Measurements from ENCODE around the gene CDC34. TPM values are rescaled to one million over a fixed set of nuclear protein-coding genes. Genes with fewer than 3 reads are reported as not detected.

The CDC34 gene
- total RNA-seq, 1 experiment from 2014 or later, result 87.4 TPM

DNA sequence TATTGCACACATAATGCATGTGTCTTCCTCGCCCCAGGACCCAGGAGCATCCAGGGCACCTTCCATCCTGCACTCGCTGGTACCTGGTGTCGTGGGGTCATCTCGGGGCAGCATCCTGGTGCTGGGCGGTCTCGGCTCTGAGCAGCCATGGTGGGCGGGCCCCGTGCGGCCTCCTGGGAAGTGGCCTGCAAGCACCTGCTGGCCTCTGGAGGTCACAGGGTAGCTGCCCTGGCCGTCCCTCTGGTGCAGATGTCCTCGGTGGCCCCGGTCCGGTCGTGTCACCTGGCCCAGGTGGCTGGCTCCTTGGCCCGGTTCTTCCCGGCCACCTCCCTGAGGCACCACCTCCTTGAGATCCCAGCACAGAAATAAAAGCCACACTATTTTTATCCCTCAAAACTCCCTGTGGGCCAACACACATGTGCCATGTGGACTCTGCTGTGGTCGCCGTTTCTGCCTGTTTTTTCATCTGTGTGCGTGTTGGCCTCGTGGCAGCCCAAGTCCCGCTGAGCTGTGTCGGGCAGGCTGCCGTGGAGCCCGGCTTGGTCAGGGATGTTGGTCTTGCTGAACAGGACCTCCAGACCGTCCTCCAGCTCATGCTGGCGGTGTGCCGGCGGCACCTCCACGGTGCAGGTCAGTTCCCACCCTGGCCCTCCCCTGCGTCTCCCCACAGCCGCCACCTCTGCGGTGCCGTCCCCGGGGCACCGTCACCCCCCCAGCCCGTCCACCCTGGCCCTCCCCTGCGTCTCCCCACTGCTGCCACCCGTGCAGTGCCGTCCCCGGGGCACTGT lies 7.3 kb downstream of the CDC34 start:
- DNase-seq (ENCODE audit: low read depth, low spot score) (no peak), ATAC-seq (no peak)
- Histone ChIP-seq H3K79me2 (ENCODE audit: insufficient read depth, low read length) (peaks cover 32% of the 10 kb centered on the region), H3K9me3 (ENCODE audit: control insufficient read depth in 1 of 2, insufficient read depth in 1 of 2, low read depth in 1 of 2, low read length in 2 of 2) (no peaks in the 10 kb centered on the region), H3K4me2 (ENCODE audit: low read length) (no peak overlapping the region), H4K20me1 (ENCODE audit: insufficient read depth) (peaks cover 2% of the 10 kb centered on the region; the same call in 1 of the 2 replicates), H3K4me1 (ENCODE audit: control insufficient read depth in 1 of 2, insufficient read depth in 2 of 2, low read length in 2 of 2) (peaks cover 11 to 16% of the 10 kb centered on the region in 2 experiments), H2AFZ (ENCODE audit: low read depth, low read length, poor library complexity, severe bottlenecking) (no peak overlapping the region), H3K36me3 (ENCODE audit: control insufficient read depth in 1 of 2, insufficient read depth in 2 of 2, low read length in 2 of 2) (peaks cover 26 to 27% of the 10 kb centered on the region in 2 experiments; a peak in 3 of 4 replicates), H3K27me3 (ENCODE audit: insufficient read depth, low read length) (no peaks in the 10 kb centered on the region), H3K4me3 (replicated peaks in 1 of 2; ENCODE audit: low read depth in 1 of 2, low read length in 2 of 2) (no peak overlapping the region), H3K27ac (ENCODE audit: low read depth, low read length) (no peak overlapping the region), H3K9ac (ENCODE audit: low read length) (no peak overlapping the region), H3K9me2 (ENCODE audit: insufficient read depth) (no peaks in the 10 kb centered on the region)
- no peak for TF ChIP-seq ELF1 (IDR thresholded peaks at IDR 0.05; ENCODE audit: borderline replicate concordance, low read depth)
- TF ChIP-seq CEBPB (IDR thresholded peaks at IDR 0.05; ENCODE audit: low read depth), result no peak
- no peak for TF ChIP-seq SP1 (IDR thresholded peaks at IDR 0.05; ENCODE audit: low read depth)
- no peak for TF ChIP-seq CBX3 (IDR thresholded peaks at IDR 0.05; ENCODE audit: low read depth)
- no peak for TF ChIP-seq FOSL1 (IDR thresholded peaks at IDR 0.05; ENCODE audit: low read depth)
- TF ChIP-seq EZH2 (IDR thresholded peaks at IDR 0.05), result no peak
- no peak for TF ChIP-seq YY1 (IDR thresholded peaks at IDR 0.05; ENCODE audit: extremely low read depth, insufficient replicate concordance, low read depth, low read length)
- TF ChIP-seq JUND (IDR thresholded peaks at IDR 0.05), result no peak
- no peak for TF ChIP-seq EGR1 (IDR thresholded peaks at IDR 0.05; ENCODE audit: low read depth)
- TF ChIP-seq RAD21 (IDR thresholded peaks at IDR 0.05; ENCODE audit: low read depth), result no peak
- TF ChIP-seq ZNF274 (IDR thresholded peaks at IDR 0.05; ENCODE audit: low read depth, low read length), result no peak
- TF ChIP-seq, protein P1, sequence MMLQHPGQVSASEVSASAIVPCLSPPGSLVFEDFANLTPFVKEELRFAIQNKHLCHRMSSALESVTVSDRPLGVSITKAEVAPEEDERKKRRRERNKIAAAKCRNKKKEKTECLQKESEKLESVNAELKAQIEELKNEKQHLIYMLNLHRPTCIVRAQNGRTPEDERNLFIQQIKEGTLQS (IDR thresholded peaks at IDR 0.05), result no peak
- no peak for TF ChIP-seq ZFX (IDR thresholded peaks at IDR 0.05)
- TF ChIP-seq, protein P2, sequence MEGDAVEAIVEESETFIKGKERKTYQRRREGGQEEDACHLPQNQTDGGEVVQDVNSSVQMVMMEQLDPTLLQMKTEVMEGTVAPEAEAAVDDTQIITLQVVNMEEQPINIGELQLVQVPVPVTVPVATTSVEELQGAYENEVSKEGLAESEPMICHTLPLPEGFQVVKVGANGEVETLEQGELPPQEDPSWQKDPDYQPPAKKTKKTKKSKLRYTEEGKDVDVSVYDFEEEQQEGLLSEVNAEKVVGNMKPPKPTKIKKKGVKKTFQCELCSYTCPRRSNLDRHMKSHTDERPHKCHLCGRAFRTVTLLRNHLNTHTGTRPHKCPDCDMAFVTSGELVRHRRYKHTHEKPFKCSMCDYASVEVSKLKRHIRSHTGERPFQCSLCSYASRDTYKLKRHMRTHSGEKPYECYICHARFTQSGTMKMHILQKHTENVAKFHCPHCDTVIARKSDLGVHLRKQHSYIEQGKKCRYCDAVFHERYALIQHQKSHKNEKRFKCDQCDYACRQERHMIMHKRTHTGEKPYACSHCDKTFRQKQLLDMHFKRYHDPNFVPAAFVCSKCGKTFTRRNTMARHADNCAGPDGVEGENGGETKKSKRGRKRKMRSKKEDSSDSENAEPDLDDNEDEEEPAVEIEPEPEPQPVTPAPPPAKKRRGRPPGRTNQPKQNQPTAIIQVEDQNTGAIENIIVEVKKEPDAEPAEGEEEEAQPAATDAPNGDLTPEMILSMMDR (IDR thresholded peaks at IDR 0.05 in 2 of 3, conservative IDR thresholded peaks at IDR 0.05 in 1 of 3; ENCODE audit: borderline replicate concordance in 1 of 3, insufficient read depth in 1 of 3, low read depth in 2 of 3, low read length in 2 of 3), result no peak
- no peak for TF ChIP-seq POLR2A (IDR thresholded peaks at IDR 0.05; ENCODE audit: borderline replicate concordance, extremely low read depth, insufficient read depth, insufficient read length)
- TF ChIP-seq, protein P3, sequence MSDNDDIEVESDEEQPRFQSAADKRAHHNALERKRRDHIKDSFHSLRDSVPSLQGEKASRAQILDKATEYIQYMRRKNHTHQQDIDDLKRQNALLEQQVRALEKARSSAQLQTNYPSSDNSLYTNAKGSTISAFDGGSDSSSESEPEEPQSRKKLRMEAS (IDR thresholded peaks at IDR 0.05), result no peak
- no peak for TF ChIP-seq SIN3A (IDR thresholded peaks at IDR 0.05; ENCODE audit: low read depth)
- POLR2A ChIA-PET, result no interaction called here
- BruUV-seq (replicated peaks), result no TSS peak
- RAD21 ChIA-PET (ENCODE audit: low non-redundant PET in 1 of 2, low total read pairs in 2 of 2, uncharacterized antibody in 2 of 2, unreplicated experiment in 2 of 2), result no interaction called here
- CTCF ChIA-PET, result no interaction called here
- intact Hi-C loops (cut with micrococcal nuclease), result no loop called here
